Measurements from ENCODE around the gene BMPER. TPM values are rescaled to one million over a fixed set of nuclear protein-coding genes. Genes with fewer than 3 reads are reported as not detected.

Gene BMPER
- total and polyA plus RNA-seq, 10 of the 15 experiments (the other 5 are each of a cell fraction or from before 2014, with no cell fraction given), result 0.02 to 0.08 TPM; not detected in 8

- RAD21 ChIA-PET (ENCODE audit: unreplicated experiment), result no interaction called here
- H3K27ac ChIP-seq (ENCODE audit: control insufficient read depth, insufficient read depth), result no peak overlapping the region
- H4K20me1 ChIP-seq (ENCODE audit: control insufficient read depth, insufficient read depth), result no peaks in the 10 kb centered on the region
- POLR2A ChIA-PET, result no interaction called here
- in situ Hi-C loops (cut with MboI) (no loop called here), intact Hi-C loops (cut with micrococcal nuclease; ENCODE audit: unreplicated experiment) (no loop called here)
- H3K36me3 ChIP-seq (ENCODE audit: control insufficient read depth in 2 of 2, insufficient read depth in 2 of 2, low read length in 1 of 2), result no peaks in the 10 kb centered on the region
- SMC1A ChIA-PET (ENCODE audit: uncharacterized antibody, unreplicated experiment), result no interaction called here
- H3K4me3 ChIP-seq, result no peak overlapping the region
- H3K79me2 ChIP-seq (ENCODE audit: control insufficient read depth, insufficient read depth, low read length), result no peaks in the 10 kb centered on the region
- TF ChIP-seq ZNF24 (IDR thresholded peaks at IDR 0.05), result no peak
- TF ChIP-seq USF2 (IDR thresholded peaks at IDR 0.05; ENCODE audit: borderline replicate concordance, low read depth, low read length), result no peak
- no peak for TF ChIP-seq EP300 (IDR thresholded peaks at IDR 0.05; ENCODE audit: borderline replicate concordance in 1 of 2, control insufficient read depth in 1 of 2, low read depth in 2 of 2, low read length in 2 of 2)
- no peak for TF ChIP-seq ZNF207 (IDR thresholded peaks at IDR 0.05; ENCODE audit: borderline replicate concordance)
- TF ChIP-seq CBFB (IDR thresholded peaks at IDR 0.05; ENCODE audit: low read depth), result no peak
- TF ChIP-seq BACH1 (IDR thresholded peaks at IDR 0.05; ENCODE audit: borderline replicate concordance), result no peak
- TF ChIP-seq BCL3 (IDR thresholded peaks at IDR 0.05; ENCODE audit: borderline replicate concordance, insufficient read depth, low read depth, low read length, poor library complexity, severe bottlenecking), result no peak
- no peak for TF ChIP-seq NRF1 (conservative IDR thresholded peaks at IDR 0.05; ENCODE audit: low read depth, low read length)
- TF ChIP-seq POU2F2 (IDR thresholded peaks at IDR 0.05; ENCODE audit: borderline replicate concordance, low read depth, low read length), result no peak
- TF ChIP-seq KAT2A (conservative IDR thresholded peaks at IDR 0.05; ENCODE audit: control insufficient read depth, low read depth, low read length), result no peak
- no peak for TF ChIP-seq SRF (IDR thresholded peaks at IDR 0.05; ENCODE audit: low read depth in 2 of 2, low read length in 2 of 2)
- TF ChIP-seq ZNF592 (IDR thresholded peaks at IDR 0.05), result no peak
- TF ChIP-seq CEBPB (IDR thresholded peaks at IDR 0.05; ENCODE audit: borderline replicate concordance in 1 of 2, low read depth in 2 of 2, low read length in 2 of 2), result no peak
- no peak for TF ChIP-seq FOS (IDR thresholded peaks at IDR 0.05; ENCODE audit: borderline replicate concordance, extremely low read depth, insufficient read length)
- TF ChIP-seq NFXL1 (IDR thresholded peaks at IDR 0.05; ENCODE audit: borderline replicate concordance), result no peak
- TF ChIP-seq SREBF1 (IDR thresholded peaks at IDR 0.05; ENCODE audit: low read length), result no peak
- TF ChIP-seq EED (IDR thresholded peaks at IDR 0.05; ENCODE audit: low read depth), result no peak
- no peak for TF ChIP-seq TCF3 (IDR thresholded peaks at IDR 0.05; ENCODE audit: borderline replicate concordance, insufficient read depth, low read depth, low read length)
- no TSS peak for BruUV-seq (replicated peaks)
- DNase-seq (ENCODE audit: low read depth, low spot score), result no peak
- ATAC-seq, result no peak
- H3K4me1 ChIP-seq (ENCODE audit: control insufficient read depth, insufficient read depth, low read length), result no peaks in the 10 kb centered on the region
- no peak overlapping the region for H3K4me2 ChIP-seq (ENCODE audit: control insufficient read depth, insufficient read depth)
- CTCF ChIA-PET, result interaction anchor here (1.7 kb wide), 1 partner anchor 11 kb away, joined by 5 read pairs; no protein-coding TSS in a partner anchor
- FAIRE-seq, result no peak
- H2AFZ ChIP-seq (ENCODE audit: control insufficient read depth, low read depth, low read length), result no peak overlapping the region
- no peaks in the 10 kb centered on the region for H3K9me3 ChIP-seq (replicated peaks; ENCODE audit: control insufficient read depth, insufficient read depth, low read length)
- 19% methylated on average over 3 of the region's 3 CpGs for WGBS (ENCODE audit: insufficient coverage, insufficient replicate concordance, low lambda C conversion rate, missing lambda C conversion rate)
- no peak overlapping the region for H3K9ac ChIP-seq (ENCODE audit: control insufficient read depth, insufficient read depth, low read length)
- H3K27me3 ChIP-seq (replicated peaks in 1 of 2; ENCODE audit: control insufficient read depth in 2 of 2, insufficient read depth in 2 of 2, low read length in 1 of 2), result no peaks in the 10 kb centered on the region
These were observed 250.0 kb downstream of the BMPER start for GRCh38 chr7:34155220-34155908.
